Dermis microvascular lymphatic vessel endothelial cell (primary cell): Measurements from ENCODE around the gene FGB. TPM values are rescaled to one million over a fixed set of nuclear protein-coding genes. Genes with fewer than 3 reads are reported as not detected.

Source experiments
- DNase-seq, 2 donors: peaks; one replicate each; pipeline versions ENCODE4 v3.0.0 to v3.0.0-alpha.2; 2010; ENCODE audit warnings: low read depth in 2 of 2
- total RNA-seq: library from RNA; depleted of rRNA; stranded (reverse); fragments of >200 nt; gene quantifications from 2 replicates; pipeline ENCODE4 v1.2.1, GENCODE V29; 2014

The FGB gene
- total RNA-seq, 1 donor from 2014 or later, result not detected

DNA sequence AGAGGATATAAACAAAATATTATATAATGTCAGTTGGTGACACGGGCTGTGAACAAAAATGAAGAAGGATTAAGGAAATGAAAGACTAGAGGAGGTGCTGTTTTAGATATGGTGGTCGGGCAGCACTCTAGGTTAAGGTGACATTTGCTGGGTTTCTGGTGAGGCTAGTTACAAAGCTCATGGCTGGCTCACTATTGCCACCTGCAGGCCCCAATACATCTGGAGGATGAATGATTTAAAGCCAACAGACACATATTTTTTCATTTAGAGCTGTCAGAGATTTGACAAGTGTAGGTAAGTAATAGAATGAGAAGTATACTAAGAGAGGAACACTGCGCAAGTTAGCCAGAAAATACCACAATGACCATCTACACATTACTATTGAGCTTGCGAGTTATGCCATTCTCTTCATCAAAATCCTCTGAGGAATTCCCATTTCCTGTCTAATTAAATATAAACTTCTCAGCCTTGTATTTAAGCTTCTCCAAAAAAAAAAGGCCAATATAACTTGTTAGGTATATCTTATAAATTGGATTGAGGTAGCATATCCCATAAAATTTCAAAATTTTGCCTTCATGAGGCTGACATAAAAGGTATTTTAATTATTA is 56.0 kb downstream of the FGB start:
- DNase-seq, result peak; percentile 30 to 53

GRCh38 chr4:154620111-154620510 is 57.3 kb downstream of the FGB start:
- no peak for DNase-seq

Other genes with a start within 250 kb of the FGB start
- 0.51 and 5.3 TPM in 2 replicates for gene DCHS2, start 71.2 kb upstream of the FGB start, total RNA-seq
- gene PLRG1, start 12.6 kb upstream of the FGB start, total RNA-seq, result 51.6 and 65.7 TPM in 2 replicates
- not detected in 2 replicates for gene FGA, start 27.7 kb downstream of the FGB start, total RNA-seq
- not detected in 2 replicates for gene FGG, start 49.6 kb downstream of the FGB start, total RNA-seq
- under 0.01 TPM in 1 of 2 replicates, not detected in the other for gene LRAT, start 181.0 kb downstream of the FGB start, total RNA-seq
- gene RBM46, start 218.3 kb downstream of the FGB start, total RNA-seq, result not detected in 2 replicates